PFSK-1 (cell line): ENCODE results near the gene KRT4.

Experiments used
- FOXP2 ChIP-seq: optimal IDR thresholded peaks from 2 replicates; pipeline ENCODE3; 2011; ENCODE audit warnings: borderline replicate concordance, control low read depth, inconsistent platforms; ENCODE audit not compliant: insufficient read depth; ENCODE audit errors: extremely low read length, extremely low read depth
- POLR2AphosphoS5 ChIP-seq: IDR thresholded peaks from 2 replicates; pipeline ENCODE4 v1.6.1; 2012; ENCODE audit warnings: low read depth, mild to moderate bottlenecking, control low read depth, low read length, moderate library complexity
- SIN3A ChIP-seq: IDR thresholded peaks from 2 replicates; pipeline ENCODE4 v1.6.1; 2012; ENCODE audit warnings: mild to moderate bottlenecking, low read length, moderate library complexity, borderline replicate concordance; ENCODE audit not compliant: insufficient read depth
- TAF1 ChIP-seq: IDR thresholded peaks from 2 replicates; pipeline ENCODE4 v1.6.1; 2012; ENCODE audit warnings: low read length, control low read depth, borderline replicate concordance; ENCODE audit not compliant: insufficient read depth
- TF ChIP-seq, protein P1 (sequence below), 2 experiments: IDR thresholded peaks; 2 replicates each; pipeline versions ENCODE4 v1.6.1 to v1.8.0; 2011 to 2012; ENCODE audit warnings: low read depth in 2 of 2, low read length in 2 of 2, control low read depth in 1 of 2, inconsistent platforms in 1 of 2, mild to moderate bottlenecking in 1 of 2, moderate library complexity in 1 of 2; ENCODE audit not compliant: insufficient read depth in 1 of 2

KRT4 gene

DNA sequence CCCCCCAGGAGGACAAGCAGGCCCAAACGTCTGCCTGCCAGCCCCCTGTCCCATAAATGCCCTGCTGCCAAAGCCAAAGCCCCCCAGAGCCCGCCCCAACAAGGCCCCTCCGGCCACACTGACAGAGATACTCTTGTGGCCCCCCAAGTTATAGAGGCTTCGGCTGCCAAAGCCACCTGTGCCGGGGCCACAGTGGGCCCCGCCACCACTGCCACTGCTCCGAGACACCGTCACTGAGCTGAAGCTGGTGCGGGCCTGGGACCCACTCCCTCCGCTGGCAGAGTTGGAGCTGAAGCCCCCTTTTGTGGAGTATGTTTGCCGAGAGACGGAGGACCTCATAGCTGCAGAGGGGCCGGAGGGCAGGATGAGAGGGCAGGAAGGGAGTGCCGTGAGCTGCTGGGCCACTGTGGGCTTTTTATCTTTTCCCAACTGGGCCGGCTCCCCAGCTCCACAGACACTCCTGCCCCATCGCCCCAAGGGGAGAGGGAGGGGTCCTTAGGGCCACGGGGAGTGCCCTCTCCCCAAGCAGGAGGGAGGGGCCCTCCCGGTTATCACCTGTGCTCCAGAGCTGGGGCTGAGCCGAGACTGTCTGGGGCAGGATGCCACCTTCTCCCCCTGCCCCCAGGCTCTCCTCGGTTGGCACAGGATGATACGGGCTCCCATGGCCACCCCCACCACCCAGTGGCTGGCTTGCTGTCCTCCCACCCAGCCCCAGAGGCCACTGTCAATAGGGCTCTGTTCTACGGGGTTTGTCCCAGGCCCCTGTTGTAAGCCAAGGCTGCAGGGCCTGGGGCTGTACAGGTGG lies 20.2 kb upstream of the KRT4 start, which contains the start of gene KRT79:
KRT79 (minus strand) TSS at position 390 of the 805 bp plus-strand sequence; CDS start at position 339, 51 bp downstream.
- no peak for TF ChIP-seq TAF1
- no peak for TF ChIP-seq FOXP2
- no peak for TF ChIP-seq SIN3A
- TF ChIP-seq, protein P1, sequence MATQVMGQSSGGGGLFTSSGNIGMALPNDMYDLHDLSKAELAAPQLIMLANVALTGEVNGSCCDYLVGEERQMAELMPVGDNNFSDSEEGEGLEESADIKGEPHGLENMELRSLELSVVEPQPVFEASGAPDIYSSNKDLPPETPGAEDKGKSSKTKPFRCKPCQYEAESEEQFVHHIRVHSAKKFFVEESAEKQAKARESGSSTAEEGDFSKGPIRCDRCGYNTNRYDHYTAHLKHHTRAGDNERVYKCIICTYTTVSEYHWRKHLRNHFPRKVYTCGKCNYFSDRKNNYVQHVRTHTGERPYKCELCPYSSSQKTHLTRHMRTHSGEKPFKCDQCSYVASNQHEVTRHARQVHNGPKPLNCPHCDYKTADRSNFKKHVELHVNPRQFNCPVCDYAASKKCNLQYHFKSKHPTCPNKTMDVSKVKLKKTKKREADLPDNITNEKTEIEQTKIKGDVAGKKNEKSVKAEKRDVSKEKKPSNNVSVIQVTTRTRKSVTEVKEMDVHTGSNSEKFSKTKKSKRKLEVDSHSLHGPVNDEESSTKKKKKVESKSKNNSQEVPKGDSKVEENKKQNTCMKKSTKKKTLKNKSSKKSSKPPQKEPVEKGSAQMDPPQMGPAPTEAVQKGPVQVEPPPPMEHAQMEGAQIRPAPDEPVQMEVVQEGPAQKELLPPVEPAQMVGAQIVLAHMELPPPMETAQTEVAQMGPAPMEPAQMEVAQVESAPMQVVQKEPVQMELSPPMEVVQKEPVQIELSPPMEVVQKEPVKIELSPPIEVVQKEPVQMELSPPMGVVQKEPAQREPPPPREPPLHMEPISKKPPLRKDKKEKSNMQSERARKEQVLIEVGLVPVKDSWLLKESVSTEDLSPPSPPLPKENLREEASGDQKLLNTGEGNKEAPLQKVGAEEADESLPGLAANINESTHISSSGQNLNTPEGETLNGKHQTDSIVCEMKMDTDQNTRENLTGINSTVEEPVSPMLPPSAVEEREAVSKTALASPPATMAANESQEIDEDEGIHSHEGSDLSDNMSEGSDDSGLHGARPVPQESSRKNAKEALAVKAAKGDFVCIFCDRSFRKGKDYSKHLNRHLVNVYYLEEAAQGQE (IDR thresholded peaks at IDR 0.05; ENCODE audit: insufficient read depth in 1 of 2, low read depth in 2 of 2, low read length in 2 of 2): no peak
- TF ChIP-seq POLR2AphosphoS5: no peak

DNA sequence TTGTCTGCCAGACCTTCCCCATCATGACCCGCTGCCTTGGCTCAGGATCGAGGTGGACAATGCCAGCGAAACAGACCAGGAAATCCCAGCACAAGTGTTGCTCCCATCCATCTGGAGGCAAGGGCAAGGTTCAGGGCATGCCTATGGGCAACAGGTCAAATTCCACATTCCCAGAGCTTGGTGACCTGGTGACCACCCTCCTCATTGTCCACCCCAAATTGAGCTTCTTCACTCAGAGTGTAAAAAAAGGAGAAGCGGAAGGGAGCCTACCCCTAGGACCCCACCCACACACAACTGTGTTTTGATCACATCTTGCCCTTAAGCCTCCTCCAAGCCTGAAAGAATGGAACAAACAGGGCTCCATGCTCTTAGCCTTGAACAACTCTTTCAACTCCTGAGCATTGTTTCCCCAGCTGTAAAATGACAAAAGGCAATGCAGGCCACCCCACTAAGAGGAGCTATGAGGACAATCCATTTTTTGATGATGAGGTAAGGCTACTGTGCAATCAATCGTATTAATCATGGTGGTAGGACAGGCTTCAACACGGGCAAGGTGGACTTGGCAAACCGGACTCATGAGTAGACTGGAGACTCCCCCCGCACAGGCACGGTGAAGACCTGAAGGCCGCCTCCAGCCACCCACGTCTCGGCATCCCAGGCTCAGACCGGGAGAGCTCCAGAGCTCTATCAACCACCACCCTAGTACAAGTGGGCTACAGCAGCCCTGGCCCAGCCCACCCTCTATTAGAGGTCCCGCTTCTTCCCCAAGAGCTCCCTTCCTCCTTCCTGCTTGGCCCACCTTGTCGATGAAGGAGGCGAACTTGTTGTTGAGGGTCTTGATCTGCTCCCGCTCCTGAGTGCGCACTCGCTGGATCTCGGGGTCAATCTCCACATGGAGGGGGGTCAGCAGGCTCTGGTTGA lies 19.3 kb upstream of the KRT4 start:
- no peak for TF ChIP-seq SIN3A
- no peak for TF ChIP-seq TAF1
- no peak for TF ChIP-seq POLR2AphosphoS5
- TF ChIP-seq FOXP2: no peak
- TF ChIP-seq, protein P1 (IDR thresholded peaks at IDR 0.05; ENCODE audit: insufficient read depth in 1 of 2, low read depth in 2 of 2, low read length in 2 of 2): no peak

DNA sequence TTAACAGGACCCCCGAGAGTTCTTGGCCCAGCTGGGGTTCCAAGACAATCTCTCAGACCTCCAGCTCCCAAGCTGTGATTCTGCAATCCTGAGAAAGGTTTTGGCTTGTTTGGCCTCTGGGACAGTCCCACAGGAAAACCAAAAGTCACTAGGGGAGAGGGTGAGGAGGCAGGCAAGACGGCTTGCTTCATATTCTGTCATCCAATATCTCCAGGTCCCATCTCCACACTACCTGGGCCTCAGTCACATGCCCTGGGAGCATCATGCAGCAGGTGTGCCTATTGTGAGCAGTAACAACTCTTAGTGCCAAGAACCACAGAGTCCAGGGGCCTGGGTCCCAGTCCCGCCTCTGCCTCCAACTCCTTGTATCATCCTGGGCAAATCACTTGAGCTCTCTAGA lies 18.5 kb upstream of the KRT4 start:
- no peak for TF ChIP-seq TAF1
- TF ChIP-seq POLR2AphosphoS5: no peak
- TF ChIP-seq, protein P1 (IDR thresholded peaks at IDR 0.05; ENCODE audit: insufficient read depth in 1 of 2, low read depth in 2 of 2, low read length in 2 of 2): no peak
- TF ChIP-seq FOXP2: no peak
- TF ChIP-seq SIN3A: no peak

DNA sequence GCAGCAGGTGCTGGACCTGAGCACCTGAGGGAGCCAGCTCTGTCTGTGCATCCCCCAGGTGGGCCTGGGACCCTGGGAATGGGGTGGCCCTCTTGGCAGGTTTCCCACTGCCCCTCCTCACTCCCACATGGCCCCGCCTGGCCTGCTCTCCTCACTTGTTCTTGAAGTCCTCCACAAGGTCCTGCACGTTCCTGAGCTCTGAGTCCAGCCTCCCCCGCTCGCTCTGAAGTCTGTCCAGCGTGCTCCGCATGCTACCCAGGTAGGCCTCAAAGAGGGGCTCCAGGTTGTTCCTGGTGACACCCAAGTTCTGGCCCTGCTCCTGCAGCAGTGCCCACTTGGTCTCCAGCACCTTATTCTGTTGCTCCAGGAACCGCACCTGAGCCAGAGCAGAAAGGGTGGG lies 17.3 kb upstream of the KRT4 start:
- no peak for TF ChIP-seq TAF1
- TF ChIP-seq SIN3A: no peak
- no peak for TF ChIP-seq POLR2AphosphoS5
- TF ChIP-seq, protein P1 (IDR thresholded peaks at IDR 0.05; ENCODE audit: insufficient read depth in 1 of 2, low read depth in 2 of 2, low read length in 2 of 2): no peak
- no peak for TF ChIP-seq FOXP2
